Sigmoid colon (tissue), 7 donors: Measurements from ENCODE around the gene GTF3C4. TPM values are rescaled to one million over a fixed set of nuclear protein-coding genes. Genes with fewer than 3 reads are reported as not detected.

Experiments
- DNase-seq: peaks from one replicate; pipeline ENCODE4 v3.0.0-alpha.2; 2019
- H3K27ac ChIP-seq, 4 donors: fragments of 200-600 bp; sonication (generic); one replicate each; pipeline ENCODE4 v1.5.1; 2016 to 2019; ENCODE audit warnings: mild to moderate bottlenecking in 1 of 4
- H3K27me3 ChIP-seq, 3 donors: fragments of 200-600 bp; sonication (generic); one replicate each; pipeline ENCODE4 v1.5.1; 2019; ENCODE audit warnings: mild to moderate bottlenecking in 1 of 3
- H3K36me3 ChIP-seq, 4 donors: fragments of 200-600 bp; sonication (generic); one replicate each; pipeline ENCODE4 v1.5.1; 2016 to 2019
- H3K4me1 ChIP-seq, 4 donors: fragments of 200-600 bp; sonication (generic); one replicate each; pipeline ENCODE4 v1.5.1; 2017 to 2019
- H3K4me3 ChIP-seq, 4 donors: fragments of 200-600 bp; sonication (generic); one replicate each; pipeline ENCODE4 v1.5.1; 2017 to 2019; ENCODE audit warnings: mild to moderate bottlenecking in 2 of 4, moderate library complexity in 1 of 4
- H3K9me3 ChIP-seq, 4 donors: fragments of 200-600 bp in 3 of 4; sonication (generic) in 3 of 4; one replicate each; pipeline versions ENCODE4 v1.5.1 to v1.6.1; 2013 to 2019
- EP300 ChIP-seq, 4 donors: sonication (generic); formaldehyde crosslinking; IDR thresholded peaks; one replicate each; pipeline ENCODE4 v1.6.1; 2017; ENCODE audit warnings: antibody characterized with exemption in 4 of 4
- POLR2A ChIP-seq, 2 donors: fragments of 450-650 bp; IDR thresholded peaks; one replicate each; pipeline ENCODE4 v1.6.1; 2016; ENCODE audit warnings: antibody characterized with exemption in 2 of 2, mild to moderate bottlenecking in 2 of 2, moderate library complexity in 2 of 2
- POLR2AphosphoS5 ChIP-seq, 4 donors: sonication (generic); formaldehyde crosslinking; IDR thresholded peaks; one replicate each; pipeline ENCODE4 v1.6.1; 2017; ENCODE audit warnings: antibody characterized with exemption in 4 of 4
- WGBS, 2 donors: extraction: QIAGEN DNeasy Blood & Tissue Kit; methylation state at CpG; one replicate each; pipeline ENCODE4 v1.1.7; 2013; 5-methylcytosine and 5-hydroxymethylcytosine counted together
- intact Hi-C: fragments of 100-400 bp; cut with DNase I; formaldehyde crosslinking; loops from one replicate; pipeline ENCODE4 v1.15.1; 2023
- polyA plus RNA-seq, 3 donors: library from polyadenylated mRNA; stranded (reverse); fragments of 200-250 nt; gene quantifications; one replicate each; pipeline ENCODE4 v1.2.3, GENCODE V29; 2013
- total RNA-seq, 4 donors: library from RNA; depleted of rRNA; stranded (reverse); fragments of >200 nt; gene quantifications; one replicate each; pipeline ENCODE4 v1.1.0, GENCODE V29; 2016
- TF ChIP-seq, protein P1 (sequence below), 4 experiments: fragments of 450-650 bp in 3 of 4; fragments of 200-600 bp in 1 of 4; IDR thresholded peaks; one replicate each; pipeline ENCODE4 v1.5.1; 2016 to 2019; ENCODE audit warnings: antibody characterized with exemption in 4 of 4, mild to moderate bottlenecking in 3 of 4, moderate library complexity in 2 of 4
- donor health status: healthy with polysubstance abuse.
- donor health status: Bipolar disorder and iron deficiency.
- donor health status: healthy.

GTF3C4 gene
- total and polyA plus RNA-seq, 7 donors, result 2.1 to 12.2 (median 10.7) TPM

DNA sequence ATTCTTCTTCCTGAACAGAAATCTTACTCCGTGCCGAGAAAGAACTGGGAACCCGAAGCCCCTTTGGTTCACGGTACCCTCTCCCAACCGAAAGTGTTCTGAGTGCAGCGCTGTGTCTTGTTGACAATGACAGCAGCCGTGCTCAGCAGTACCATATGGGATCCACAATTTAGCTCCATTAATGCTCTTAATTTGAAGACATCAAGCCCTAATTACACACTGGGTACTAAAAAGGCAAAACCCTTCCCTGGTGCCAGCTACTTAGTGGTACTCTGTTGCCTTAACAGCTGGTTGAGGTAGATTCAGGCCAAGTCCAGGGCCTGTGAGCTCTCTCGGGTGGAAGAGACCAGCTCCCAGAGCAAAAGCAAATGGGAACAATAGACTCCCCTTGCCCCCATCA, 25.0 kb upstream of the GTF3C4 start:
- Histone ChIP-seq H3K36me3 (peaks cover 8 to 98% (median 47%) of the 10 kb centered on the region in 4 donors), H3K27ac (no peak overlapping the region), H3K4me1 (no peaks in the 10 kb centered on the region), H3K27me3 (no peaks in the 10 kb centered on the region), H3K9me3 (no peaks in the 10 kb centered on the region), H3K4me3 (no peak overlapping the region)
- WGBS, 2 donors, result 97 to 98% methylated on average over 8 of the region's 8 CpGs
- intact Hi-C loops, result no loop called here
- no peak for TF ChIP-seq POLR2AphosphoS5 (IDR thresholded peaks at IDR 0.05)
- no peak for TF ChIP-seq EP300 (IDR thresholded peaks at IDR 0.05)
- TF ChIP-seq, protein P1, sequence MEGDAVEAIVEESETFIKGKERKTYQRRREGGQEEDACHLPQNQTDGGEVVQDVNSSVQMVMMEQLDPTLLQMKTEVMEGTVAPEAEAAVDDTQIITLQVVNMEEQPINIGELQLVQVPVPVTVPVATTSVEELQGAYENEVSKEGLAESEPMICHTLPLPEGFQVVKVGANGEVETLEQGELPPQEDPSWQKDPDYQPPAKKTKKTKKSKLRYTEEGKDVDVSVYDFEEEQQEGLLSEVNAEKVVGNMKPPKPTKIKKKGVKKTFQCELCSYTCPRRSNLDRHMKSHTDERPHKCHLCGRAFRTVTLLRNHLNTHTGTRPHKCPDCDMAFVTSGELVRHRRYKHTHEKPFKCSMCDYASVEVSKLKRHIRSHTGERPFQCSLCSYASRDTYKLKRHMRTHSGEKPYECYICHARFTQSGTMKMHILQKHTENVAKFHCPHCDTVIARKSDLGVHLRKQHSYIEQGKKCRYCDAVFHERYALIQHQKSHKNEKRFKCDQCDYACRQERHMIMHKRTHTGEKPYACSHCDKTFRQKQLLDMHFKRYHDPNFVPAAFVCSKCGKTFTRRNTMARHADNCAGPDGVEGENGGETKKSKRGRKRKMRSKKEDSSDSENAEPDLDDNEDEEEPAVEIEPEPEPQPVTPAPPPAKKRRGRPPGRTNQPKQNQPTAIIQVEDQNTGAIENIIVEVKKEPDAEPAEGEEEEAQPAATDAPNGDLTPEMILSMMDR (IDR thresholded peaks at IDR 0.05), result no peak
- no peak for TF ChIP-seq POLR2A (IDR thresholded peaks at IDR 0.05)
- no peak for DNase-seq

DNA sequence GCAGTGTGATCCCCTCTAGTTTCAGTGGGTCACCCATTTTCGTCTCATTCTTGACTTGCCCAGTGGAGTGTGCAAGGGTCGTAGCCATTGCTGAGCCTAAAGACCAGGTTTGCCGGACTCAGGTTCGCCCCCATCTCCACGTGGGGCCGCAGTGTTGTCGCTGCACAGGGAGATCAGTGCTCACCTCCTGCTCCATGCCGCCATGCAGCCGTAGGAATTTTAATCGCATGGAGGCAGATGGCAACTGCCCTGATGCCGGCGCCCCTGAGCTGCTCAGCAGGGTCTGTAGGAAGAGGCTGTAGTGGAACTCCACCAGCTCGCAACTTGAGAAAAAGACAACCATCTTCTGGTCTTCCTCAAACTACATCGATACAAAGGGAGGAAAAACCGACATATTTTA, 24.6 kb upstream of the GTF3C4 start:
- Histone ChIP-seq H3K27me3 (no peaks in the 10 kb centered on the region), H3K4me3 (no peak overlapping the region), H3K4me1 (no peaks in the 10 kb centered on the region), H3K27ac (no peak overlapping the region), H3K36me3 (peaks cover 8 to 98% (median 47%) of the 10 kb centered on the region in 4 donors), H3K9me3 (no peaks in the 10 kb centered on the region)
- WGBS, 2 donors, result 96 to 97% methylated on average over 15 of the region's 15 CpGs
- DNase-seq, result no peak
- intact Hi-C loops, result no loop called here
- TF ChIP-seq POLR2AphosphoS5 (IDR thresholded peaks at IDR 0.05), result no peak
- TF ChIP-seq, protein P1 (IDR thresholded peaks at IDR 0.05), result no peak
- TF ChIP-seq POLR2A (IDR thresholded peaks at IDR 0.05), result no peak
- TF ChIP-seq EP300 (IDR thresholded peaks at IDR 0.05), result no peak

DNA sequence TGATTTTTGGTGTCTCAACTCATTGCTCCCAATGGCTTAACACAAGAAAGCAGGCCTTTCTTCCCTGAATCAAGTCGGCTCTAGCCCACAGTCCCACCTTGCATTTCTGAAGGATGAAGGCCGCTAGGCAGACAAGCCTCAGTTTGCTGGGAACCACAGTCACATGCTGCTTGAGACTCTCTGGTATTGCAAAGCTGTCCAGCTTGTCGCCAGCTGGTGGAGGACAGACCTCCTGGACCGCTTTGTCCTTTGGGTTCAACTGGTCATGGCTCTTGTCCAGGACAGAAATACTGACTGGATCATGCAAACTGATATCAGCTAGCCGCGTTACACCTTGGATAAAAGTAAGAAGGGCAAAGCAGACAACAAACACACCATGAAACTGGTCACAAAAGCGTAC, 23.5 kb upstream of the GTF3C4 start:
- 95 to 96% methylated on average over 7 of the region's 7 CpGs for WGBS, 2 donors
- peaks cover 2 to 98% (median 44%) of the 10 kb centered on the region in 4 donors for H3K36me3 ChIP-seq
- H3K27me3 ChIP-seq, result no peaks in the 10 kb centered on the region
- H3K4me3 ChIP-seq, result no peak overlapping the region
- intact Hi-C loops, result no loop called here
- H3K4me1 ChIP-seq, result no peaks in the 10 kb centered on the region
- H3K9me3 ChIP-seq, result no peaks in the 10 kb centered on the region
- DNase-seq, result no peak
- no peak for TF ChIP-seq POLR2A (IDR thresholded peaks at IDR 0.05)
- TF ChIP-seq POLR2AphosphoS5 (IDR thresholded peaks at IDR 0.05), result no peak
- TF ChIP-seq EP300 (IDR thresholded peaks at IDR 0.05), result no peak
- TF ChIP-seq, protein P1 (IDR thresholded peaks at IDR 0.05), result no peak
- no peak overlapping the region for H3K27ac ChIP-seq

DNA sequence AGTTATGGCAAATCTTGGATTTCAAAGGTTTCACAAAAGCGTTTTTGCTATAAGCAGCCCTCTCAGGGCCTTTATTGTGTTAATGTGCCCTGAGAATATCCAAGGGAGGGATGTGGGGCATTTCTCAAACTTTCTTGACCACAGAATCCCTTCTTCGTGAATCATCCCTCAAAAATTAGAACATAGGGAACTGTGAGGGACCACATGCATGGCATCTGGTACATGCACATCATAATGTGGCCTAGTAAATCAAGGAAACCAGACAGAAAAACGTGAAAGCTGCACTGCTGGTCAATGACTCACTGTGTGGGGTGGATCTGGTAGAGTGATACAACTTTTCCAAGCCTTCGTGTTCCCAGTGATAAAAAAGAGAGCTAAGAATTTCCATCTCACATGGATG, 22.9 kb upstream of the GTF3C4 start:
- H3K9me3 ChIP-seq, result no peaks in the 10 kb centered on the region
- no peak for DNase-seq
- H3K4me1 ChIP-seq, result no peaks in the 10 kb centered on the region
- no peak overlapping the region for H3K27ac ChIP-seq
- intact Hi-C loops, result no loop called here
- H3K36me3 ChIP-seq, result peaks cover 0 to 95% (median 43%) of the 10 kb centered on the region in 4 donors
- TF ChIP-seq, protein P1 (IDR thresholded peaks at IDR 0.05), result no peak
- no peak for TF ChIP-seq POLR2A (IDR thresholded peaks at IDR 0.05)
- no peak for TF ChIP-seq EP300 (IDR thresholded peaks at IDR 0.05)
- H3K4me3 ChIP-seq, result no peak overlapping the region
- H3K27me3 ChIP-seq, result no peaks in the 10 kb centered on the region
- 61 to 80% methylated on average over 4 of the region's 4 CpGs for WGBS, 2 donors

DNA sequence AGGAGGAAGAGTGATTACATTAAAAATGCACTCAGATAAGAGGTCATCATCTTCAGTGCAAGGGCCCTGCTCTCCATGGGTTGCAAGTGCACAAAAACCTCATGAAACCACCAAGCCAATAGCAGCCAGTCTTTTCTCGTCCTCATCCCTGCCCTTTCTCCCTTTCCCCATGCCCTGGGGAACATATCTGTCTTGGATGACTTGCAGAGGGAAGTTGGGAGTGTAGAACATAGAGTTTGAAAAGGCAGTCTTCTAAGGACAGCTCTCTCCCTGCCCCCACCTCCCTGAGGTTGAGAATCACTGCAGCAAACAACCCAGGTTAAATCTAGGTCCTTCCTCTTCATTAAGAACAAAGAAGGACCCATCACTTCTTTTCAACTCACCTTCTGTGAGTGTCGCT, 22.5 kb upstream of the GTF3C4 start:
- Histone ChIP-seq H3K27me3 (no peaks in the 10 kb centered on the region), H3K4me1 (no peaks in the 10 kb centered on the region), H3K36me3 (peaks cover 0 to 95% (median 43%) of the 10 kb centered on the region in 4 donors), H3K9me3 (no peaks in the 10 kb centered on the region), H3K4me3 (no peak overlapping the region), H3K27ac (no peak overlapping the region)
- intact Hi-C loops, result no loop called here
- DNase-seq, result no peak
- TF ChIP-seq POLR2A (IDR thresholded peaks at IDR 0.05) (no peak), POLR2AphosphoS5 (IDR thresholded peaks at IDR 0.05) (no peak), EP300 (IDR thresholded peaks at IDR 0.05) (no peak)
- TF ChIP-seq, protein P1 (IDR thresholded peaks at IDR 0.05), result no peak
- 27 to 73% methylated on average over 2 of the region's 2 CpGs for WGBS, 2 donors
